Heart left ventricle (tissue), 16 donors: ENCODE measurements around the gene DGKE. TPM values are rescaled to one million over a fixed set of nuclear protein-coding genes. Genes with fewer than 3 reads are reported as not detected.

ENCODE experiments used
- ATAC-seq, 4 donors: fragments of 200-7000 bp; cut with Tn5 transposase; one replicate each; pipeline ENCODE4 v1.9.1; 2020 to 2022; ENCODE audit warnings: moderate library complexity in 4 of 4, mild to moderate bottlenecking in 3 of 4, moderate number of reproducible peaks in 1 of 4
- DNase-seq, 5 donors: peaks; one replicate each; pipeline ENCODE4 v3.0.0-alpha.2; 2020
- H3K27ac ChIP-seq, 12 donors: fragments of 200-600 bp; sonication (generic) in 4 of 12; one replicate each; pipeline versions ENCODE4 v1.5.0 to v1.8.0; 2016 to 2022; ENCODE audit warnings: mild to moderate bottlenecking in 2 of 12
- H3K27me3 ChIP-seq, 9 donors: fragments of 200-600 bp; sonication (generic) in 2 of 9; one replicate each; pipeline versions ENCODE4 v1.5.1 to v1.8.0; 2016 to 2022; ENCODE audit warnings: mild to moderate bottlenecking in 3 of 9
- H3K36me3 ChIP-seq, 9 donors: fragments of 200-600 bp; sonication (generic) in 2 of 9; one replicate each; pipeline versions ENCODE4 v1.5.0 to v1.8.0; 2018 to 2022; ENCODE audit warnings: mild to moderate bottlenecking in 2 of 9
- H3K4me1 ChIP-seq, 12 donors: fragments of 200-600 bp; sonication (generic) in 4 of 12; one replicate each; pipeline versions ENCODE4 v1.5.0 to v1.8.0; 2016 to 2022; ENCODE audit warnings: mild to moderate bottlenecking in 3 of 12
- H3K4me3 ChIP-seq, 12 donors: fragments of 200-600 bp; sonication (generic) in 4 of 12; one replicate each; pipeline versions ENCODE4 v1.5.0 to v1.8.0; 2017 to 2022; ENCODE audit warnings: mild to moderate bottlenecking in 9 of 12, moderate library complexity in 4 of 12
- H3K9me3 ChIP-seq, 12 donors: fragments of 200-600 bp; sonication (generic) in 4 of 12; one replicate each; pipeline versions ENCODE4 v1.5.0 to v1.8.0; 2016 to 2022; ENCODE audit warnings: mild to moderate bottlenecking in 1 of 12
- CTCF ChIP-seq, 12 donors: fragments of 200-600 bp; sonication (generic) in 4 of 12; IDR thresholded peaks; one replicate each; pipeline versions ENCODE4 v1.5.0 to v1.8.0; 2018 to 2022; ENCODE audit warnings: antibody characterized with exemption in 12 of 12, mild to moderate bottlenecking in 5 of 12
- POLR2A ChIP-seq, 2 donors: fragments of 450-650 bp; IDR thresholded peaks; one replicate each; pipeline ENCODE4 v1.6.1; 2017; ENCODE audit warnings: antibody characterized with exemption in 2 of 2, mild to moderate bottlenecking in 2 of 2, moderate library complexity in 2 of 2
- WGBS, 4 donors: extraction: QIAGEN DNeasy Blood & Tissue Kit in 2 of 4; methylation state at CpG; one replicate each; pipeline versions ENCODE4 v1.1.5 to v1.1.7; 2013 to 2018; 5-methylcytosine and 5-hydroxymethylcytosine counted together
- intact Hi-C, 10 donors: fragments of 100-400 bp; cut with DNase I; formaldehyde crosslinking; loops; one replicate each; pipeline versions ENCODE4 v1.11.1 to v1.14.2; 2022
- microRNA counts, 2 donors: library from miRNA; unstranded; fragments of <30 nt; microRNA quantifications; one replicate each; lab custom pipeline; 2016
- polyA plus RNA-seq, 2 donors: library from polyadenylated mRNA; stranded (reverse); fragments of 200-250 nt; gene quantifications; one replicate each; pipeline ENCODE4 v1.2.3, GENCODE V29; 2013
- total RNA-seq, 9 donors: library from RNA; depleted of rRNA in 2 of 9; stranded (reverse); fragments of >200 nt in 2 of 9; fragmentation: NEBNext Ultra II Directional in 3 of 9; extraction: Animal tissue kit (Norgen Biotek cat#: 25700) in 3 of 9; gene quantifications; one replicate each; pipeline versions ENCODE4 v1.1.0 to v1.2.4, GENCODE V29; 2016 to 2023
- donor health status: ischemic (EF 13 %, LVEDD 7.1; RV severe dilation, severe dysfunction).
- donor health status: healthy with polysubstance abuse.
- donor health status: DM: no; HTN: yes; CAD: no.
- donor health status: DM: no; HTN: no; CAD: no.
- donor health status: ischemic (EF 25% LVEDD 6.9; RV normal size, moderate dysfunction).
- donor health status: ischemic (EF 25% LVEDD 5.7; RV mildly dilated, moderate dysfunction).
- donor health status: healthy.
- donor health status: DM: yes; HTN: yes; CAD: no.
- donor health status: ischemic (EF 35%, LVEDD 5.7; RV mildly dilated, moderate dysfunction).
- donor health status: nonischemic (EF 11% LVEDD 7.7; RV severe dilation, severe dysfunction).
- donor health status: DM: yes; HTN: yes; CAD: no.
- donor health status: PGD.
- donor health status: ischemic (EF 29% LVEDD 5.4; RV normal size, mild dysfunction).
- donor health status: nonischemic (EF 23%, LVEDD 6.1; RV moderate dilation, normal function).

The DGKE gene
- total and polyA plus RNA-seq, 11 donors, result 0.96 to 4.1 (median 2.8) TPM

GRCh38 chr17:56914581-56915273 is 80.8 kb downstream of the DGKE start:
- 10 to 16% (median 14%) methylated on average over 14 of the region's 14 CpGs for WGBS, 4 donors
- no peaks in the 10 kb centered on the region for H3K27me3 ChIP-seq
- intact Hi-C loops, result loop anchor here in 5 of 10 donors (5.0 kb wide), 2 partner anchors 77 to 82 kb away; partner anchors contain the start of genes C17orf67 (in 2 of the 5) and DGKE (in 2 of the 5)
- DNase-seq (no peak), ATAC-seq (peak in 1 of 4 donors; percentile 1)
- peak overlapping the region; percentile 68 to 98 (median 81) for H3K4me3 ChIP-seq
- peaks cover 0 to 6% (median 0%) of the 10 kb centered on the region in 9 donors for H3K36me3 ChIP-seq
- peaks cover 0 to 59% (median 26%) of the 10 kb centered on the region in 12 donors for H3K4me1 ChIP-seq
- peak overlapping the region in 11 of 12 donors; percentile 83 to 97 (median 92) for H3K27ac ChIP-seq
- H3K9me3 ChIP-seq, result peaks cover 0 to 12% (median 0%) of the 10 kb centered on the region in 12 donors
- TF ChIP-seq CTCF (IDR thresholded peaks at IDR 0.05) (no peak), POLR2A (IDR thresholded peaks at IDR 0.05) (no peak)

- Histone ChIP-seq H3K4me3 (no peak overlapping the region), H3K27ac (peak overlapping the region in 1 of 12 donors; percentile 47), H3K9me3 (peaks cover 0 to 12% (median 0%) of the 10 kb centered on the region in 12 donors), H3K27me3 (no peaks in the 10 kb centered on the region), H3K4me1 (peaks cover 0 to 29% (median 13%) of the 10 kb centered on the region in 12 donors), H3K36me3 (no peaks in the 10 kb centered on the region)
- intact Hi-C loops, result no loop called here
- 70 to 83% (median 75%) methylated on average over 4 of the region's 4 CpGs for whole genome bisulfite sequencing, 4 donors
- DNase-seq, result peak in 1 of 5 donors; percentile 46
- no peak for ATAC-seq
- TF ChIP-seq POLR2A (IDR thresholded peaks at IDR 0.05) (no peak), CTCF (IDR thresholded peaks at IDR 0.05) (no peak)
These were observed 83.8 kb downstream of the DGKE start for GRCh38 chr17:56917559-56918296.

GRCh38 chr17:56918916-56919315 is 85.0 kb downstream of the DGKE start:
- peak overlapping the region in 1 of 12 donors; percentile 47 for H3K27ac ChIP-seq
- H3K4me3 ChIP-seq, result no peak overlapping the region
- TF ChIP-seq POLR2A (IDR thresholded peaks at IDR 0.05) (no peak), CTCF (IDR thresholded peaks at IDR 0.05) (no peak)
- H3K36me3 ChIP-seq, result no peaks in the 10 kb centered on the region
- peaks cover 0 to 26% (median 10%) of the 10 kb centered on the region in 12 donors for H3K4me1 ChIP-seq
- no peaks in the 10 kb centered on the region for H3K27me3 ChIP-seq
- intact Hi-C loops, result no loop called here
- peaks cover 0 to 12% (median 0%) of the 10 kb centered on the region in 12 donors for H3K9me3 ChIP-seq
- 87 to 96% (median 93%) methylated on average over 3 of the region's 3 CpGs for WGBS, 4 donors
- ATAC-seq, result peak in 1 of 4 donors; percentile 12
- DNase-seq, result no peak

MicroRNAs encoded within 50 kb of the gene (microRNA counts, 767-probe panel; counts per million panel counts)
- microRNA hsa-miR-3614-5p (lab: Ali Mortazavi, UCI), result 71.6 to 309 counts per million in 2 donors

Other genes starting within 250 kb of the DGKE start
- gene NOG, start 240.5 kb upstream of the DGKE start, total RNA-seq, result under 1 TPM in 5 of 9 donors, not detected in 4; 0.12 to 0.36 (median 0.14) TPM
- under 1 TPM; 0.03 to 0.15 TPM for gene NOG, start 240.5 kb upstream of the DGKE start, polyA plus RNA-seq
- gene C17orf67, start 231 bp upstream of the DGKE start, total RNA-seq, result 1 to 10 TPM in 2 of 9 donors, under 1 TPM in 7; 0.25 to 1.1 (median 0.48) TPM
- gene C17orf67, start 231 bp upstream of the DGKE start, polyA plus RNA-seq, result under 1 TPM; 0.14 to 0.19 TPM
- 10 to 100 TPM; 12.8 to 55.9 (median 18.8) TPM for gene TRIM25, start 79.9 kb downstream of the DGKE start, total RNA-seq
- 1 to 10 TPM; 9.2 to 10.0 TPM for gene TRIM25, start 79.9 kb downstream of the DGKE start, polyA plus RNA-seq
- gene COIL, start 126.9 kb downstream of the DGKE start, total RNA-seq, result 10 to 100 TPM in 1 of 9 donors, 1 to 10 TPM in 8; 6.5 to 11.3 (median 7.8) TPM
- 1 to 10 TPM; 5.7 to 6.9 TPM for gene COIL, start 126.9 kb downstream of the DGKE start, polyA plus RNA-seq
- 100 to 1,000 TPM in 1 of 9 donors, 10 to 100 TPM in 8; 39.8 to 162 (median 58.0) TPM for gene SCPEP1, start 144.0 kb downstream of the DGKE start, total RNA-seq
- 10 to 100 TPM; 31.9 to 99.7 TPM for gene SCPEP1, start 144.0 kb downstream of the DGKE start, polyA plus RNA-seq